HG03060 (cell line): ENCODE data around the gene SHISA3.
A peak's percentile ranks its signal among the peaks of the same experiment; 100 is the strongest.
"Not testable (repeated sequence)": the region's sequence is repeated elsewhere in the genome, so short reads cannot be mapped to it uniquely, and the experiment has no call there.

ENCODE experiments used
- ATAC-seq: cut with Tn5 transposase; IDR thresholded peaks from one replicate; pipeline ENCODE4 v1.9.1; 2021; ENCODE audit warnings: low read depth, moderate number of reproducible peaks; ENCODE audit not compliant: unreplicated experiment

SHISA3 gene

GRCh38 chr4:42396752-42397634, at the start of gene SHISA3:
TSS of gene SHISA3 (plus strand) at chr4:42397488. CDS start at chr4:42398057, 569 bp downstream.
- ATAC-seq, result no peak

GRCh38 chr4:42348247-42348646, 49.0 kb upstream of the SHISA3 start:
- no peak for ATAC-seq

GRCh38 chr4:42348692-42349091, 48.6 kb upstream of the SHISA3 start:
- no peak for ATAC-seq

GRCh38 chr4:42350611-42351182, 46.6 kb upstream of the SHISA3 start:
- ATAC-seq, result no peak

- no peak for ATAC-seq
Measured at GRCh38 chr4:42352049-42352448, 45.2 kb upstream of the SHISA3 start.

- no peak for ATAC-seq
Measured at GRCh38 chr4:42357325-42357724, 40.0 kb upstream of the SHISA3 start.

GRCh38 chr4:42359711-42360110, 37.6 kb upstream of the SHISA3 start:
- no peak for ATAC-seq

GRCh38 chr4:42360256-42360669, 37.0 kb upstream of the SHISA3 start:
- ATAC-seq, result no peak

- ATAC-seq, result no peak
Measured at GRCh38 chr4:42361456-42361855, 35.8 kb upstream of the SHISA3 start.

GRCh38 chr4:42362591-42362990, 34.7 kb upstream of the SHISA3 start:
- ATAC-seq, result no peak

GRCh38 chr4:42363614-42364013, 33.7 kb upstream of the SHISA3 start:
- ATAC-seq, result no peak

GRCh38 chr4:42364266-42365053, 32.8 kb upstream of the SHISA3 start:
- ATAC-seq, result no peak

- ATAC-seq, result no peak
Measured at GRCh38 chr4:42366959-42367358, 30.3 kb upstream of the SHISA3 start.

- ATAC-seq, result no peak
Measured at GRCh38 chr4:42369489-42369888, 27.8 kb upstream of the SHISA3 start.

GRCh38 chr4:42371305-42372252, 25.7 kb upstream of the SHISA3 start:
- ATAC-seq, result peak; percentile 57

GRCh38 chr4:42372303-42372702, 25.0 kb upstream of the SHISA3 start:
- not testable (repeated sequence) for ATAC-seq

- no peak for ATAC-seq
Measured at GRCh38 chr4:42377497-42377896, 19.8 kb upstream of the SHISA3 start.

GRCh38 chr4:42381666-42382065, 15.6 kb upstream of the SHISA3 start:
- ATAC-seq, result no peak

GRCh38 chr4:42385516-42385915, 11.8 kb upstream of the SHISA3 start:
- ATAC-seq, result no peak
